RKO (cell line): ENCODE results near the gene SLIT1.

Source experiments
- DNase-seq: peaks from one replicate; pipeline ENCODE4 v3.0.0-alpha.2; 2016; ENCODE audit warnings: low spot score

Gene SLIT1

GRCh38 chr10:97200616-97201015 lies 14.9 kb upstream of the SLIT1 start:
- DNase-seq, result no peak

- DNase-seq, result no peak
Observed at GRCh38 chr10:97199152-97199551, 13.4 kb upstream of the SLIT1 start.

- DNase-seq, result no peak
Observed at GRCh38 chr10:97197030-97197500, 11.3 kb upstream of the SLIT1 start.

- peak; percentile 61 for DNase-seq
Observed at GRCh38 chr10:97196223-97197029, 10.7 kb upstream of the SLIT1 start.

- DNase-seq, result no peak
Observed at GRCh38 chr10:97195706-97196222, 10.0 kb upstream of the SLIT1 start.

GRCh38 chr10:97192952-97193435 lies 7.2 kb upstream of the SLIT1 start:
- DNase-seq, result no peak

GRCh38 chr10:97190450-97190849 lies 4.7 kb upstream of the SLIT1 start:
- DNase-seq, result no peak

GRCh38 chr10:97188261-97188711 lies 2.5 kb upstream of the SLIT1 start:
- DNase-seq, result no peak

GRCh38 chr10:97186911-97187310 lies 1.2 kb upstream of the SLIT1 start:
- DNase-seq, result no peak

GRCh38 chr10:97184971-97185325 lies 811 bp downstream of the SLIT1 start:
- no peak for DNase-seq

GRCh38 chr10:97183314-97183713 lies 2.4 kb downstream of the SLIT1 start:
- DNase-seq, result no peak

GRCh38 chr10:97182288-97182990 lies 3.3 kb downstream of the SLIT1 start:
- DNase-seq, result no peak

- DNase-seq, result no peak
Observed at GRCh38 chr10:97180986-97181385, 4.8 kb downstream of the SLIT1 start.

GRCh38 chr10:97180363-97180755 lies 5.4 kb downstream of the SLIT1 start:
- no peak for DNase-seq

GRCh38 chr10:97179731-97180362 lies 5.9 kb downstream of the SLIT1 start:
- no peak for DNase-seq

- DNase-seq, result no peak
Observed at GRCh38 chr10:97179311-97179710, 6.4 kb downstream of the SLIT1 start.

- DNase-seq, result no peak
Observed at GRCh38 chr10:97178074-97178473, 7.7 kb downstream of the SLIT1 start.

- no peak for DNase-seq
Observed at GRCh38 chr10:97176226-97176625, 9.5 kb downstream of the SLIT1 start.

GRCh38 chr10:97175586-97175985 lies 10.2 kb downstream of the SLIT1 start:
- no peak for DNase-seq

- DNase-seq, result peak; percentile 51
Observed at GRCh38 chr10:97174941-97175340, 10.8 kb downstream of the SLIT1 start.

- no peak for DNase-seq
Observed at GRCh38 chr10:97174276-97174775, 11.4 kb downstream of the SLIT1 start.

GRCh38 chr10:97173036-97173435 lies 12.7 kb downstream of the SLIT1 start:
- no peak for DNase-seq
